HuH-7.5 (cell line): ENCODE results near the gene HAPLN1.

ENCODE experiments used
- DNase-seq: peaks from one replicate; pipeline ENCODE4 v3.0.0; 2011; ENCODE audit warnings: low spot score

HAPLN1 gene

DNA sequence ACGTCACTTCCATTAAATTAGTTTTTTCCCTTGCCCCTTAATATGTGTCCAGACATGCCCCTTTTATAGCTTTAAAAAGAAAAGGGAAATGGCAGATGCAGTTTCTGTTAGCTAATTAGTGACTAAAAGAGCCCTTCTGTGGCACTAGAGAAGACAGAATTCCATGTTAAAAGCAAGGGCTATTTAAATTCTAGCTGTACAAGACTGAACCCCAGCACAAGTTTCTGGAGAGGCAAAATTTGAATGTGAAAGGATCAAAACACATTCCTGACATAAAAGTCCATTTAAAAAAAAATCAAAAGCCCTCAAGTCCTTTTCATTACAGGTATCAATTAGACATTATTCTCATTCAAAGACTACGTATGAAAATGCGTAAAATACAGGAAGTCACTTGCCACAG lies 78.7 kb downstream of the HAPLN1 start:
- no peak for DNase-seq

DNA sequence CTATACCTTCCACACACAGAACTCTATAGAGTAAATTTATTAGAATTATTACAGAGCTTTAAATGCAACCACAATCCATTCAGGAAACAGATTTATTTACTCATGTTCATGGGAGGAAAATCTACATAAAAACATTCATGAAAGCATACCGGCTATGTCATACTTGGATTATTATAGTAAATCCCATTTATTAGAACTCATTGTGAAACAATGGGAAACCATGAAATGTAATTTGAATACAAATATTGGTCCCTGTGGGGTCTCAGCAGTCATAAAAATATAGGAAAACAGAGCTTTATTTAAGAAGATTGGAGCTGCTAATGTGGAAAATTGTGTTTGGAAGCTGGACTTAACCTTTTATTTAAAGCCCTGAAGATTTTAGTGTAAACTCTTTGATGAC lies 80.7 kb downstream of the HAPLN1 start:
- DNase-seq = no peak

DNA sequence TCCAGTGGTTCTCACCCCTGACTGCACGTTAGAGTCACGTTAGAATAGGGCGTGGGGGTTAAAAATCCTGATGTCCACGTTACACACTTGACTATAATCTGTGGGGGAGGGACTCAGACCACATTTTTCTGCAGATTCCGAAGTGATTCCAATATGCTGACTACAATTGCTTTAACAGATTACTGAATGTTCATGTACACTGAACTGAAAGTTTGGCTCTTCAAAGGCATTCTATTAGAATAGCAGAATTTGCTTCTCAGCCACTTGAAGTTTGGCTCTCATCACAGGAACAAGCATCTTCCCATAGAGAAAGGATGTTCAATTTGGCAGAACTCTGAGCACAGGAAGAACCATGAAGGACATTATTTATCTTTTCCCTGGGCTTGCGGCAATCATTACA lies 84.5 kb downstream of the HAPLN1 start:
- DNase-seq = no peak

DNA sequence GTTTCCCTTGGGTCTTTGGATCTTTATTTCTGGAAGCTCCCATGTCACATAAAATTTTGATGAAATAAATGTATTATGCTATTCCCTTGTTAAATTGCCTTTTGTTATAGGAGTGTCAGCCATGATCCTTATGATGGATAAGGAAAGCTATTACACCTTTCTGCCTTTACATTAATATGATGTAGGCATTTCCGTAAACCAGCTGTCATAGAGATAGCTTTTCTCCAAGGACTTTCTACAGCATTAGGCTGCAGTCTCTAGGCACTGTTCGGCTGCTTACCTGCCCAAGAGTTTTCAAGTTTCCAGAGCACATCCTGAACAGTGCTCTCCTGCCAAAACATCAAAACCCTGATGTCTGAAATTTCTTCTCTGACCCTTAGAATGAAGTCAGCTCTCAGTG lies 87.4 kb downstream of the HAPLN1 start:
- no peak for DNase-seq

DNA sequence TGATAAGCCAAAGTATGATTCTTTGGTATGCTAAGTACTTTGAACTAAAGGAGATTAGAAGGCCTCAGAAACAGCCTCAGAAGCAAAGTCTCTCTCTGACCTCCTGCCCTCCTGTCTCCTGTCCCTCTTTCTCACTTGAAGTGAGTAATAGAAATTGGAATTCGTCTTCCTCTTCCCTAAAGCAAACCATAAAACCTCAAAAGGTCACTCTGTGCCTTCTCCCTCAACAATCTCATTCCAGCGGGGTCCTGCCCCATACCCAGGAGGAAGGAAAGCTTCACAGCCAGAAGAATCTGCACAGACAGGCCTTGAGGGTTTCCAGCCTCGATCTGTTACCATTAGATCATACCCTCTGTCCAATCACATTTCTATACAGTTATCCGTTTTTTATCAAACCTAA lies 87.8 kb downstream of the HAPLN1 start:
- DNase-seq = no peak

DNA sequence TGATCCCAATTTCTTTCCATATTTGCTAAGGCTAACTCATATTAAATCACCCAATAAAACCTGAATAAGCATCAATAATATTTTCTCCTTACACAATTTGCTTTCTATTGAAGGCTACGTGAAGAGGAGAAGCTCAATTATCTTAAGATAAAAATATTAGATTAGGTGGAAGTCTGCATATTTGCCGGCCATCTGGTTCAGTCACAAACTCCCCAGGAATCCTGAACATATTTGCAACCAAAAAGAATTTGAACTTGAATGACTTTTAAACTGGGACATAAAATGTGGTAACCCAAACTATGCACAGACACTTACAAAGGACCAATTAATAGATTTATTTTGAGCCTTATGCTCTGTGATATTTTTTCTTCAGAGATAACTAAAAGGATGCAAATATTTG lies 92.3 kb downstream of the HAPLN1 start:
- DNase-seq = no peak

DNA sequence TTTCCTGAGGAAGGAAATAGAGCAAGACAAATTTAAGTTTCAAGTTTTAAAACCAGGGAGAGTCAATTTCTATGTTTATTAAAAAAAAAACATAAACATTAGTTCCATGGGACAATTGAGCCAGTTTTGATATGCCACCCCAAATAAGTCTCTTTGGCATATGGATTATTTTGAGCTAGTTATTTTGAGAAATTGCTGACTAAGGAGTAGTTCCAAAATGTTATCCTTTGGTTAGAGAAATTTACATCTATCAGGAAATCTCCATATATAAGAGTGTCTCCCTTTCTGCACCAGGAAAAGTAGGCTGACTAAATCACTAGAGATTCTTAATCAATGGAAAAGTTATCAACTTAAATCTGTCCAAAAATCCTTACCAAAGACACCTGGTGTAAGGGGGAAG lies 105.8 kb downstream of the HAPLN1 start:
- DNase-seq = no peak

DNA sequence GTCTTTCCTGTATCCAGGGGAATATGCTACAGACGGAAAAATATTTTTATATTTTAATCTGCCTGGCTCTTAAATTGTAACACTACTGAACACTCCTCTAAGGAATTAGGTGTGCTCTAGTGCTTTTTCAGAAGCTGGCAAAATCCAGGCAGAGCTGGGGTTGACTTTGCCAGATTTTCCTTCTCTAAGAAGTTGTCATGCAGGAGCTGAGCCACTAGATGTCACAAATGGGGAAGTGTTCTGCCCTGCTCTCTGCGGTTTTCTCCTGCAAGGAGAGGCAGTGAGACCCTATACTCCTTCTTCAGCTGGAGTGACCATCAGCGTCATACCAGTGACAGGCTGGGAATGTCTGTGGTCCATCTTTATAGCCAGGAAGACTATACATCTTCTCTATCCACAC lies 112.5 kb downstream of the HAPLN1 start:
- peak; percentile 9 for DNase-seq

DNA sequence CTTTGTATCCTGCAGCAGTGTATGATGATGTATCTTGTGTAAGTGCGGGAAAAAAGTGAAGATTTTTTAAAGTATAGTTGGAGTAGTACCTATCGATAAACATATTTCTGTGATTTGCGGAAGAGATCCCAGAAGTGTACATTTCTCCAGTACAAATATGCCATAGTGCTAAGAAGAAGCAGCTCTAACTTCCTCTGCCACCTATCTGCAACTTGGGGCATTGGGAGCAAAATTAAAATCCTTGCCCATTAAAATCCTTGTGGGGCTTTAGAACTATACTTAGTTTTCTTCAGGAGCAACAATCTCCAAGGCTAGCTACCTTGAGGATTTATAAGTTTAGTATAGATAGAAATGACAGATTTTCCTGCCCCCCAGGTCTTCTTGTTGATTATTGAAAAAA lies 125.4 kb downstream of the HAPLN1 start:
- no peak for DNase-seq

DNA sequence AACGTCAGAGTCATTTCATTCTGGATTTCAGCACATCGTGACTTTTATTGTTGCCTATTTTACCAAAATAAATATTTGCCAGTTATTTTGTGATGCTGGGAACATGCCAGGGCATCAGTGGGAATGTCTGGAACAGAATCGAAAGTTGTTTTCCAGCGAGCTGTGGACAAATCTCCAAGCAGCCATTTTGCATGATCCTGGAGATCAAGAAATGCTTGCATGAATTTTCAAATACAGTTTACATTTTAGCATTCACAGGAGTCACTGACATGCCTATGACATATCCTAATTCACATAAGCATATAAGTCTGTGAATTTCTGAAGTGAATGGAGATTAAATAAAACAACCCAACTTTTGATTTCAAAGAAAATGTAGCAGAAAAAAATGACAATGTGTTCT lies 129.7 kb downstream of the HAPLN1 start:
- DNase-seq = no peak

DNA sequence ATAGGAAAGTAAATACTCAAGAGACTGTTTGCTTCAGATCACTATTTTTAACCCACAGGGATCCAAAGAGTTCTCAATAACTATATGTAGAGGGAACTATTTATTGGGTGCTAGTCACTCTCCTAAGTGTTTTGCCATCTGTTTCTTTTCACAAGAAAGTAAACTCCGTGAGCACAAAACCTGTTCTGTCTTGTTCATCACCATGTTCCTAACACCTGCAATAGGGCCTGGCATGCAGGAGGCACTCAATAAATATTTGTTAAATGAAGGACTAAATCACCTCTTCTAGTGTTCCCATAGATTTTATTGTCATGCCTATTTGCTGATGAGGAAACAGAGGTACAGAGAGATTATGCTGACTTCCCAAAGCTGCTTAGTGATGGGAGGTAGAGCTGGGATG lies 130.9 kb downstream of the HAPLN1 start:
- peak; percentile 3 for DNase-seq
